Measurements from ENCODE around the gene CDH4.

The CDH4 gene

DNA sequence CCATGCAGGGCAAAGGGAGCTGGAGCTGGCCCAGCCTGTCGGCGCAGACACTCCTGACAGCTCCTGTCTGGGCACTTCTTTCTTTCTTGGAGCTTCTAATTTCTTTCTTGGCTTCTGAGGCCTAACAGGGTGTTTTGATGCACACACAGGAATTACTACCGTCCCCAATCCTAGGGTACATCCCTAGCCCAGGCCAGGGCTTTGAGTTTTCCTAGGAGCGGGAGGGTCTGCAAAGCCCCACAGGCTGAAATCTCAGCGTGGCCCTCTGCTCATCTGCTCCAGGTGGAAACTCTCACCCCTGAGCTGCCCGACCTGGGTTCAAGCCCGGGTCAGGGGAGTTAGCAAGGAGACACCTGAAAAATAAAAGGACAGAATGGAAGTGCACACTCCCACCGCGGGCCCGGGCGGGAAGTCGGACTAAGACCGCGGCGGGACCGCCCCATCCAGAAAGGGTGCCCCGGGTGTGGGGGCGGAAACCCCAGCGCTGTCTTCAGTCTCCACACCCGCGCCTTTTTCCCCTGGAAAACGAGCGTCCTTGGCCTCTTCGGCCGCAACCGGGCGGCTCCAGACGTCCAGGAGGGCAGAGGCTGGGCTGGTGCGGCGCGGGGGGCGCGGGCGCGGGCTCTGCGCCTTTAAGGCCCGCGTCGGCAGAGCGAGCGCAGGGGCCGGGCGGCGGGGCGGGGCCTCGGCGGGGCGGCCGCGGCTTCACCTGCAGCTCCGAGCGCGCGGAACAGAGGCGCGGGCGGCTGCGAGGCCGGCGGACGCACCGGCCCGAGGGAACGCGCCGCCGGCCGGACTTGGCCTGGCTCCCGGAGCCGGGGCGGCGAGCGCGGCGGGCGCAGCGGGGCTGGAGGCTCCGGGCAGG lies at the start of gene CDH4:
Gene CDH4 (plus strand): TSS at position 733 of the 865 bp plus-strand sequence.
- no peak for DNase-seq (ENCODE audit: low read depth, low spot score)

DNA sequence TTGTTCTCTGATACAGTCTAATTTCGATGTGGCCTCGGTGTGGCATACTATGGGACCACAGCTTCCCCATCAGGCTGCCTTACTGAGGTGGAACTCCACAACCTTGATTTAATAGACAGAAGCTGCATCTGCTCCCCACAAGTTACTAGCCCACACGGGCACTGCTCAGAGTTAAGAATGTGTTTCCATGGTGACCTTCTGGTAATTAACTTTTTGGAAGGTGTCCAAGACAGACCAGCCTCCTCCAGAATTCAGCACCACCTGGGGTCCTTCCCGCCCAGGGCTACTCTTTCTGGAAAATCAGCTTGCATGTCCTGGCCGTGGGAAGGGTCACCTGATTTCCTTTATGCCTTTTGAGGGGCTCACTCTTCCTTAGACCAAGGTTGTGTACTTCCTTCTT lies 48.7 kb upstream of the CDH4 start:
- DNase-seq (ENCODE audit: low read depth, low spot score) = no peak

DNA sequence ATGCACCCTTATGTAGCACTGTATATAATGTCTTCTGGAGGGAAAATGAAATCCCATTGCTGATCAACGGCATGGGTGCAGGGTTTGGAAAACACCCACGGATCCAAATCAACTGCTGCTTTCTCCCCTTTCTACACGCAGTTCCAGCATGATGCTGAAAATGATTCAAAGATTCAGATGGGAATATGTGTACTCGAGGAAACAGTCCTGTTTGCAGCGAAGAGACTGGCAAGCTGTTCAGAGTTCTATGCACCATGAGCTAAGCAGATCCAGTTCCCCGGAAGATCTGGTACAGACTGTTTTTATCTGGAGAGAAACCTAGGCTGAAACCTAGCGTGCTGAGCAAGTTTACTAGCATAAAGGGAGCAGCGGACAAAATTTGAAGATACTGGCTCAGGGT lies 47.9 kb upstream of the CDH4 start:
- no peak for DNase-seq (ENCODE audit: low read depth, low spot score)

DNA sequence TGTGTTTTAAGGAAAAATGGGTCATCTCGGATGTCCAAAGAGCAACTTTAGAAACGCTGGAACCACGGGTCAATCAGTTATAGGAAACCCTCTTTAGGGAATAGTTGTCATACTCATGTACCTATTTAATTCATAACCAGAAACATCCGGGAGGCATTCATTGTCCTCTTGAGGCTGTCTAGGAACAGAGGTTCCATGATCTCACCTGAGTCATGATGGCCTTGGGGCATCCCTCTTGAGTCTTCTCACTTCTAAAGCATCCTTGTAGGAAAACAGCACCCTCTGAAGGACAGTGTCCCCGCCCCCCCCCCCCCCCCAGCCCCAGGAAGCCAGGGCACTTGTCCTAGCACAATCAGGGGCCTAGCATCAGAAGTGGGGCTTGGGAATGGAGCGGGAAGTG lies 46.3 kb upstream of the CDH4 start:
- no peak for DNase-seq (ENCODE audit: low read depth, low spot score)

DNA sequence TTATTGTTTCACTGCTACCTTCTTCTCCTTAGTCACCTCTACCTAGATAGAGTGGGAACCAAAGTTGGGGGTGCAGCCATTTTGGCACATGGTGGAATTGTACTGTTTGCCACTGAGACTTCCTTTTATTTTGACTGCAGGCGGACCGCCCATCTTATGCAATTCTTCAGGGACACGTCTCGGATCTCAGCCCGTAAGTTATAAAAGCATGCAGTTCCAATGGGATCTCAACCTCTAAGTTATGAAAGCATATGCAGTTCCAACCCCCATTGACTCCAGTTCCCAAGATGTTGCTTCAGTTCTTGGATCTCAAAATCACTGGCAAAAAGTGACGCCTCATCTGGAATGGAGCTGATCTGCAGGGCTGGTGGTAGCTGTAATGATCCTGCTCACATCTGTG lies 41.2 kb upstream of the CDH4 start:
- no peak for DNase-seq (ENCODE audit: low read depth, low spot score)

DNA sequence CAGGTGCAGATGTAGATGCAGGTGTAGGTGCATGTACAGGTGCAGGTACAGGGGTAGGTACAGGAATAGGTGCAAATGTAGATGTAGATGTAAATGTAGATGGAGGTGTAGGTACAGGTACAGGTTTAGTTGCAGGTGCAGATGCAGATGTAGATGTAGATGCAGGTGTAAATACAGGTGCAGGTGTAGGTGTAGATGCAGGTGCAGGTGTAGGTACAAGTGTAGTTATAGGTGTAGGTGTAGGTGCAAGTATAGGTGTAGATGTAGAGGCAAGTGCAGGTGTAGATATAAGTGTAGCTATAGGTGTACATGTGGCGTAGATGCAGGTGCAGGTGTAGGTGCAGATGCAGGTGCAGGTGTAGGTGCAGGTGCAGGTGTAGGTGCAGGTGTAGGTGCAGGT lies 34.2 kb upstream of the CDH4 start:
- no peak for DNase-seq (ENCODE audit: low read depth, low spot score)

DNA sequence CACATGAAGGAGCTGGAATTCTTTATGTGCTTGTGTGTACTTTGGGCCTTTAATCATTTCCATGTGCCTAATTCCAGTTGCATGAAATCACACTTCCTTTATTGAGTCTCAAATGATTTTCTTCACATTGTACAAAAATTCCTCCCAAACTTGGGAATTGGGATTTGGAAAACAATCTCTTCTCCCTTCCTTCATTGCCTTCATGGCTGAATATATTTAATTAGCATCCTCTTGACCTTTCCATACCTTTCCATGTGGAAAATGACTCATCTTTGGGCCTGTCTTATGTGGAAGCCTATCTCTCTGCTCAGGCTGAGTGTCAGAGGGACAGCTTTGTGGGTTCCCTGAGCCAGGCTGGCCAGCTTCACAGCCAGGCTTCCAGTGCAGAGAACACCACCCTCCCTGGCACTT lies 33.0 kb upstream of the CDH4 start:
- DNase-seq (ENCODE audit: low read depth, low spot score) = no peak

DNA sequence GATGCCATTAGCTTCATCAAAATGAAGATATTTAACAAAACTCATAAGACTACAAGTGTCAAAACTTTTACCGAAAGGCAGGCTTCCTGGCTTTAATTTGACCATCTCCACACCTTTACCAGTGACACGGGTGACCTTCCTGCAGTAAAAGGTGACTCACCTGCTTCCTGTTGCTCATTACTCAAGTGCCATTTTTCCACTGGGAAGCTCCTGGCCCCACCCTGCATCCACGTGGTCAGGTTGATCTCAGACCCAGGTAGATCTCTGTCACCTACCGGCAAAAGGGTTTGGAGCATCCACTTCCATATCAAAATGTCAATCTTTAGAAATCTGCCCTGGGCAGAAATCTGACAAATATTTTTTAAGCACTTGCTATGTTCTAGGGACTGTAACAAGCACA lies 31.9 kb upstream of the CDH4 start:
- no peak for DNase-seq (ENCODE audit: low read depth, low spot score)

DNA sequence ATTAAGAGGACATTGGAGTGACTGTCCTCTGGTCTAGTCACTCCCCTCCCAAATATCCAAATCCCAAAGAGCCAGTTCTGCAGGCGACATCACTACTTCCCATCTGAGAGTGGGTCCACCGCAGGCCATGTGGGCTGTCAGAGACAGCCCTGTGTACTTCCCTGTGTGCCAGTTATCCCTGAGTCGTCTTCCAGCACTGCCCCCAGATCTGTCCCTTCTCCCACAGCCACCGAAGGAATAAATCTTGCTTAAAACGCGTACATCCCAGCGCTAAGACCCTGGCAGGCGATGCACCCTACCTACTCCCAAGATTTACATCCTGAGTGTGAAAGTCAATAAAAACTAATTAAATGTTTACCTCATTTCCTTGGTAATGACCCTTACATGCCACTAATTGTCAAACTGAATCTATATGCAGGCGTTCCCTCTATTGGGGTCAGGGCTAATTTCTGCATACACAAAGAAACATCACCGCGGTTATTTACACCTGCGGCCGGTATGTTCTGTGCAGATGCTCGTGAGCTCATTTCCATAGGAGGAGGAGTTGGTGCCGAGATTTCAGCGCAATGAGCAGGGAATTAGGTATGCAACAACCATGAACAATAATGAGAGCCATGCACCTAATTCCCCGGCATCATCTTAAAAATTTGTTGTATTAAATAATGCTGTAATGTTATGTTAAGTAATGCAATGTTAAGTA lies 31.3 kb upstream of the CDH4 start:
- DNase-seq (ENCODE audit: low read depth, low spot score) = no peak

DNA sequence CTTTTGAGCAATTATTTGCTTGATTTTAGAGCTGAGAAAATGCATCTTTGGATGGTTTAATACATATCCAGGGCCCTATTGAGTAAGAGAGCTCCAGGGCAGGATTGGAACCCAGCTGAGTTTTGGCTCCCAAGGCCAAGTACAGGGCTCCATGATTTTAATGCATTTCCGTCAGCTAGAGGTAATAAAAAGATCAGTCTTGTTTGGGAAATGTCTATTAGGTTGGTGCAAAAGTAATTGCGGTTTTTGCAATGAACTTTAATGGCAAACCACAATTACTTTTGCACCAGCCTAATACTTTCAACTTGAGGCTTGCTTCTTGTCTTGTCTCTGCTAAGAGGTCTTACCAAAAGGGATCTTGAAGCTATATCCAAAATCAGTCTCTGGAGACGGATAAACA lies 29.4 kb upstream of the CDH4 start:
- DNase-seq (ENCODE audit: low read depth, low spot score) = no peak

DNA sequence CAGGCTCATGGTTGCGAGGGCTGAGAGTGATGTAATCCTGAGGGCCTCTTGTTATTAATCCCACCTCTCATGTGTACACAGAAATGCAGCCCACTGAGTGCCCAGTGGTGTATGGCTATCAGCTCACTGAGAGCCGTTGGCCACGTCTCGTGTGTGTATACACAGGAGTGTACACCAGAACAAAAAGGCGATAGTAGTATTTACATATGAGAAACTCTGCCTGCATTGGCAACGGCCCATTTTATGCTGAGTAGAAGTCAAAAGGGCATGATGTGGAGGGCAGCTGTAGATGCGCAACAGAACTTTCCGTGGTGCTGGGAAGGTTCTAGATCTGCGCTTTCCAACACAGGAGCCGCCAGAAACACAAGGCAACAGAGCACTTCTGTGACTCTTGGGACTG lies 28.9 kb upstream of the CDH4 start:
- no peak for DNase-seq (ENCODE audit: low read depth, low spot score)

DNA sequence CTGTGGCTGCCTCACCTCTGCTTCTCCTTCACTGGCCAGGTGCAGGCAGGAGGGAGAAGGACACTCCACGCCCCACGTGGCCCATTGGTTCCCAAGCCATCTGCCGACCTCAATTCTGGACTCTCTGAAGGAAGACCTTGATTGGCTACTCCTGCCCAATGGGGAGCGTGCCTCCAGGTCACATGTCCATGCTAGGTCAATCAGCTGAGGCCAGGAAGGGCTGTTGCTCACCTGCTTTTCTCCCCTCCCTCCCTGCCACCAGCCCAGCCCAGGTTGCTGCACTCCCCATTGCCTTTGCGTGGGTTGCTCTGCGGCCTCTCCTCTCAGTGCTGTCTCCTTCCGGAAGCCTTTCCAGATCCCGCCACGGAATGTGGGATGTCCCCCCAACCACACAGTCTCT lies 21.9 kb upstream of the CDH4 start:
- no peak for DNase-seq (ENCODE audit: low read depth, low spot score)

DNA sequence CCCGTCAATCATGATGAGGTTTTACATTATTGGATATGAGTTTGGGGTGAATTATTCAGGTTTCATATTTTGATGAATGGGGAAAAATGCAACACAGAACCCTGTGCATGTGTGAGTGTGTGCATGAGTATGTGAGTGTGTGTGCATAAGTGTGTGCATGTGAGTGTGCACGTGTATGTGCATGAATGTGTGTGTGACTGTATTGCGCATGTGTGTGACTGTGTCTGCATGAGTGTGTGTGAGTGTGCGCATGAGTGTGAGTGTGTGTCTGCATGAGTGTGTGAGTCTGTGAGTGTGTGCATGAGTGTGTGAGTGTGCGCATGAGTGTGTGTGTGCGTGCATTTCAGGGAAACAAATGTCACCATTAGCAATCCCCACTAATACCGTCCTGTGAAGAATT lies 18.5 kb upstream of the CDH4 start:
- no peak for DNase-seq (ENCODE audit: low read depth, low spot score)

DNA sequence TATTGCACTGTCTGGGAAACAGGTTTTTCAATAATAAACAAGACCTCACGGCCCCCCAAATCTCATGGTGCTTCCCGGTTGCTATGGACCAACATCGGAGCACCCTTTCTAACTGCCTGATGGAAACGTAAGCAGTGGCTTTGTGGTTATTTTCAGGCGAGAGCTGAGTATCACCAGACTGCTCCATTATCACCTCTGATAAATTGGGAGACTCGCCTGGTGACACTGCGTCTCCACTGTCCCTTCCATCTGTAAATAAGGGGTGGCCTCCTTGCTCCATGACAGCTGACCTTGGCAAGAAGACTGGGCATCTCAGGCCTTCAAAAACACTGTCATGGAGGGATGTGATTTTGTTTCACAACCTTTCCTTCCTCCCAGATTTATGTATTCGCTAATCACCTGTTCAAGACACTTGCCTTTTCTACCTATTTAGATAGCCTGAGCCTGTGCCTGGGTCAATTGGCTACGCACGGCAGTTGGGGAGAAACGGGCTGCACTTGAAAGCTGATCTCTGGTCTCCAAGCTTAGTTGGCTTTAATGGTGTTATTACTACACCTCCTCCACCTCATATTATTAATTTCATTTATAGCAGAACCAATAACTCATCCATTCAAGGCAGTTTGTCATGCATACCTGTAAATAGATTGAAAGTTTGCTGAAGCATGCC lies 17.7 kb upstream of the CDH4 start:
- no peak for DNase-seq (ENCODE audit: low read depth, low spot score)

DNA sequence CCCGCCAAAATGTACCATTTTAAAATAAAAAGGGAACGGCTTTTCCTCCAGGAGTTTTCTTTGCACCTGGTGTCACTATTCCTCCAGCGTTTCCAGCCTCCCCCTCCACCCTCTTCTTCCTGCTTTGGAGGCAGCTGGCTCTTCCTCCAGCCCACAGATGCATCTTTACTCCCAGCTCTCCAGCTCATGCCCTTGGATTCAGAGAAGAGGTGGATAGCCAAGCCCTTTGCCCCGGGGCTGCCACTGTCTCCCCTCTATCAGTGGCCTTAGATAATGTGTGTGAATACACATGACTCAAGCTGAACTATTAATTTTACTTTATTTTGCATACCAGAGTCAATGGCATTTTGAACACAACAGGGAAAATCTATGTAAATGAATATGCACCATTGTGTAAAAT lies 15.3 kb upstream of the CDH4 start:
- no peak for DNase-seq (ENCODE audit: low read depth, low spot score)

DNA sequence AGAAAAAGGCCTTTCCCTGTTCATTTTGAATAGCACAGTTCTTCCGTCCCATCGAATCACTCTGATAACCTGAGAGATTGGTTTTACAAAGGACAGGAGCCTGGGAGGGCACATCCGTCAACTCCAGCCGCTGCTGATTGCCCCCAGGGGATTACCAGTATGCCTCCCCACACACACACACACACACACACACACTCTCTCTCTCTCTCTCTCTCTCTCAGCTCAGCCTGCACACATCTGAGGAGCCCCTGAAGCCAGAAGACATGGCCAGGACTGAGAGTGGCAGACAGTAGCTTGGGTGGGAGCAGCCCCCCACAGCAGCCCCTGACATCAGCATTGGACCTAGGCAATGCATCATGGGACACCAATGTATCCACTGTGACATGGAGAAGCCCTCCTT lies 13.2 kb upstream of the CDH4 start:
- DNase-seq (ENCODE audit: low read depth, low spot score) = no peak

DNA sequence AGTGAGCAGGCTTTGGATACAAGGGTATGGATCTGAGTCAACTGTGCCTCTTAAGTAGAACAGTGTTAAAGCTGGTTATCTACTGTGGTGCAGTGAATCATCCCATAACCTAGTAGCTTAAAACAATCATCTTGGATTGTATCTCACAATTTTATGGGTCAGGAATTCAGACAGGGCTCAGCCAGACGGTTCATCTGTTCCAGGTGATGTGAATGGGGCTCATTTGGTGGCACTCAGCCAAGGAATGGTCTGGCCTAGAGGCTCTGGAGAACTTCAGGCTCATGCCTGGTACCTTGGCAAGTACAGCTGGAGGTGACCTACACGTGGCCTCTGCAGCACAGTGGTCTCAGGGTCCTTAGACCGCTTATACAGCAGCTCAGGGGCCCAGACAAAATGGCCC lies 11.2 kb upstream of the CDH4 start:
- DNase-seq (ENCODE audit: low read depth, low spot score) = no peak

DNA sequence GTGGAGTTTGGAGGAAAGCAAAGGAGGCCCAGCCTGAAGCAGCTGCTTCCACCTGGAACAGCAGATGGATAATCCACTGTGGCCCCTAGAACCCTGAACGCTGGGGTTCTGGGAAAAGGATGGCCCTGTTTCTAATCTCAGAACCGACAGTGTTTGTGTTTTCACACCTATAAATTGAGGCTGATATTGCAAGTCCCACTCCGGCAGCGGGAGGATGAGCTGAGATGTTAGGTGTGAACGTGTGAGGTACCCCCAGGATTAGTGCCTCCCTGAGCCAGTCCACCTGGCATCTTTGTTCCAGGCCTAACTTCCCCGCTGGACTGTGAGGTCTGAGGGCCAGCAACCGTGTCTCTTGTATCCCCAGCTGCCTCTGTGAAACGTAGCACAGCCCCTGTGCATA lies 7.8 kb upstream of the CDH4 start:
- DNase-seq (ENCODE audit: low read depth, low spot score) = no peak

DNA sequence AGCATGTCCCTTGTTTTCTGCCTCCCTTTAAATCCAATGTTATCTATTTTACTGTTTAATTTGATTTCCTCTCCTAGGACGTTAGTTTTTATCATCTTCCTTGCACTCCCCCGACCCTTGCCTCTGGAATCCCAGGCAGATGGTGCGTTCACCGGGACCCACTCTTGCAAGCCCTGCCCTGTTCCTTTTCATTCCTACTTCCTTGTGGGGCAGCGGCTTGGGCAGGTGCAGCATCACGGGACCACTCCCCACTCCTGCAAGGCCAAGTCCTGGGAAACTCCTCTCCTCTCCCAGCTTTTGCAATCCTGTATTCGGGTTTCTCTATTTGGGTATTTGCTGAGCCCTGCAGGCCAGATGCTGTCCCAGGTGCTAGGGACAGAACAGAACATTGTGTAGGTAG lies 5.8 kb upstream of the CDH4 start:
- DNase-seq (ENCODE audit: low read depth, low spot score) = no peak

DNA sequence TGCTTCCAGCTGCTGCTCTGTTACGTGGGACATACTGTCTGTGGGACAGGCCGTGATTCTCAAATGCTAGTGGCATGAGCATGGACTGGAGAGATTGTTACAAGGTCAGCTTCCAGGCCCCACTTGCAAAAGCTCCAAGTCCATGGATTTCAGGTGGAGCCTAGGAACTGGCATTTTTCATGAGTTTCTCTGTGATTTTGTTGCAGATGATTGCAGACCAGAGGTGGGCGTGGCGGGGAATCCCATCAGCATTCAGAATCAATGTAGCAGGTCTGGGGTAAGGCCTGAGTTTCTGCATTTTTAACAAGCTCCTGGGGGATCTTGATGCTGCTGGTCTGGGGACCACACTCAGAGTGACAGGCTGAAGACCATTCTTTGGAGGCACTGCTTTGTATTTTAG lies 2.4 kb upstream of the CDH4 start:
- no peak for DNase-seq (ENCODE audit: low read depth, low spot score)

DNA sequence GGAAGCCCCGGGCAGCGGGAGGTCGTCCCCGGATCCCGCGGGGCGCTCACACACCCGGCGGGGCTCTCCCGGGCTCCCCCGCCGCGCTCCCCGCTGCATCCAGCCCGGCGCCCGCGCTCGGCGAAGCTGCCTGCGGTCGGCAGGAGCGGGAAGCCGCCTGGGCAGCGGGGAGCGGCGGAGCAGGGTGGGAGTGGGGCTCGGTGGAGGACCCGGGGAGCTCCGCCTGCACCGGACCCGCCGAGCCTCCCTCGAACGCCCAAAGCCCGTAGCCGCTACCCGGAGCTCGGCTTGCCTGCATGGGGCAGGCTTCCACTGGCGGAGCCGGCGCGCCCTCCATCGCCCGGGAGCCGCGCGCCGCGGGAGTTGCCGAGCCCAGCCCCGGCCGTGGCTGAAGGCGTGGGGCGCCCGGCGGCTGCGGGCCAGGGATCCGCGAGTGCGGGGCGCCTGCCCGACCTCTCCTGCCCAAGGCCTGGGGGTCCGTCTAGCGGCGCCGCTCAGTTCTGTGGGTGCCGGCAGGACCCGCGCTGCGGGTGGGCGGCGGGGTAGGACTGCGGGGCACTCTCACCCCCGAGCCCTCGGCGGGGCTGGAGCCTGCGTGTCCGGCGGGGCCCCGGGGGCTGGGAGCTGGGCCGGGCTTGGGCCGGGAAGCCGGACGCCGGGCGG lies 671 bp downstream of the CDH4 start:
- no peak for DNase-seq (ENCODE audit: low read depth, low spot score)

DNA sequence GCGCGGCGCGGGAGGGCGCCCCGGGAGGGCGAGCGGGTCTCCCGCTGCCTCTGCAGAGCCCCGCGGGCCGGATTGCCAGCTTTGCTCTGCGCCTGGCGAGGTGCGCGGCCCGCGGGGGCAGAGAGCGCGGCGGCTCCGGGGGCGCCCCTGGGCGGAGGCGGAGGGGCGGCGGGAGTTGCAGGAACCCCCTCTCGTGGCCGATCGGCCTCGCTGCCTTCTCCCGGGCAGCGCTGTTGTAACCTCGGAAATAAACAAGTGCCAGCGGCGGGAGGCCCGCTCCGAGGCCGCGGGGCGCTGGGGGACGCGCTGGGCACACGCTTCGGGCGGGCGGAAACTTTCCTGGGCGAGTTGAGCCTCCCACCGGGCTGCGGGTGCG lies 1.2 kb downstream of the CDH4 start:
- DNase-seq (ENCODE audit: low read depth, low spot score) = no peak
